COLO668 (cell line): Measurements from ENCODE around the gene ERN2.

Source experiments
- DNase-seq: peaks from one replicate; lab custom pipeline; 2025; ENCODE audit not compliant: unreplicated experiment; lab: John Stamatoyannopoulos, UW

Gene ERN2

DNA sequence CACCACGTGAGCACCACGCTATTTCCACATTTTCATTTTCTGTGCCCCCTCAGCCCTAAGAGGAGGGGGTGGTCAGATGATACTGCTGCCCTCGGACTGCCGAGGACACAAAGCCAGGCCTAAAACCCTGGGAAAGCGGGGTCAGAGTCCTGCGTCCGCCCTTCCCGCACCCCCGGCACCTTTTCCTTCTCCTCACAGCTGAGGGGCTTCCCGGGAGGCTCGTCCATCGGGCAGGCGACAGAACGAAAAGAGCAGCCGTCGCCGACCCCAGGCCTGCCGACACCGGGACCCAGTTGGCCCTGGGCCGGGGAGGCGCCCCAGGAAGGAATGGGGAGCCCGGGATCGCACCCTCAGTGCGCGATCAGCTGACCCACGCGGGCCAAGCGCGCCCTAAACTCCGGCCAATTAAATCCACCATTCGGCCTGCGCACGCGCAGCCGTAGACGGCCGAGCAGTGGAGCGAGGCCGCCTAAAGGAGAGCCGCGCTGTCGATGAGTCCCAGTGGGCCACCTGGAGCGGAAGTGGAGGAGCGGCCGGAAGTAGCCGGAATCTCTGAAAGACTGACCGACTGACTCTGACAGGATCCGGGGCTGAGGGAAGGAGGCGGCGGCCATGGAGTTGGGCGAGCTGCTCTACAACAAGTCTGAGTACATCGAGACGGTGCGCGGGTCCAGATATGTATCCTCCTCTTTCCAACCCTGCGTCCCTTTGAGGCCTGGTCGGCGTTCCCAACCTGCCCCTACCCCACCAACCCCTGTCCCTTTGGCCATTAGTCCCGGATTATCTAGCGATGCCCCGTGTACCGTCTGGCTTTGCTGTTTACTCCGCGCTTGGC is 71.9 kb downstream of the ERN2 start, which contains the start of the genes DCTN5 and PALB2:
Gene DCTN5 (plus strand): TSS at position 536 of the 835 bp plus-strand sequence. CDS start 77 bp downstream, at position 613.
Gene PALB2 (minus strand): TSS at position 380 of the 835 bp plus-strand sequence. CDS start 153 bp downstream, at position 227.
- DNase-seq = peak; percentile 95

- no peak for DNase-seq
Observed at GRCh38 chr16:23640615-23640930, 72.4 kb downstream of the ERN2 start.
